ENCODE data around the gene SYCN. TPM values are rescaled to one million over a fixed set of nuclear protein-coding genes. Genes with fewer than 3 reads are reported as not detected.

Gene SYCN
- total and polyA plus RNA-seq, 2 of the 8 experiments (the other 6 are each of a cell fraction or from before 2014, with no cell fraction given): not detected

GRCh38 chr19:39205449-39205764, 1.3 kb upstream of the SYCN start:
- no peak for FAIRE-seq
- H2AFZ ChIP-seq (ENCODE audit: low read length): no peak overlapping the region
- 95% methylated on average over 3 of the region's 3 CpGs; no CpG with 5 or more reads in 1 of the 2 experiments for WGBS, 2 experiments (ENCODE audit: extremely low coverage in 1 of 2, insufficient coverage in 1 of 2, insufficient read length in 1 of 2, insufficient replicate concordance in 2 of 2, low coverage in 1 of 2, low lambda C conversion rate in 2 of 2, missing lambda C conversion rate in 1 of 2)
- no peak for TF ChIP-seq CHD1 (IDR thresholded peaks at IDR 0.05; ENCODE audit: low read depth, low read length)
- no peak for TF ChIP-seq SIX5 (IDR thresholded peaks at IDR 0.05; ENCODE audit: low read depth, low read length)
- no peak for TF ChIP-seq MAFK (IDR thresholded peaks at IDR 0.05; ENCODE audit: low read depth, low read length)
- no peak for TF ChIP-seq TBP (IDR thresholded peaks at IDR 0.05; ENCODE audit: low read depth, low read length)
- no peak for TF ChIP-seq EP300 (IDR thresholded peaks at IDR 0.05; ENCODE audit: borderline replicate concordance in 1 of 2, low read depth in 2 of 2, low read length in 2 of 2)
- no peak for TF ChIP-seq CTBP2 (IDR thresholded peaks at IDR 0.05; ENCODE audit: borderline replicate concordance, insufficient read depth, insufficient read length, low read length)
- TF ChIP-seq KDM1A (IDR thresholded peaks at IDR 0.05; ENCODE audit: borderline replicate concordance, low read length): no peak
- TF ChIP-seq RNF2 (IDR thresholded peaks at IDR 0.05; ENCODE audit: borderline replicate concordance, low read depth, low read length, missing control alignments, poor library complexity, severe bottlenecking): no peak
- no peak for TF ChIP-seq EGR1 (IDR thresholded peaks at IDR 0.05; ENCODE audit: borderline replicate concordance, low read depth, low read length)
- no peak for TF ChIP-seq GTF2F1 (IDR thresholded peaks at IDR 0.05; ENCODE audit: borderline replicate concordance, low read depth, low read length)
- TF ChIP-seq PHF8 (conservative IDR thresholded peaks at IDR 0.05; ENCODE audit: low read depth, low read length): no peak
- TF ChIP-seq SIRT6 (IDR thresholded peaks at IDR 0.05; ENCODE audit: low read length): no peak
- TF ChIP-seq HDAC2 (IDR thresholded peaks at IDR 0.05; ENCODE audit: borderline replicate concordance in 1 of 2, low read depth in 2 of 2, low read length in 2 of 2): no peak
- TF ChIP-seq JUND (IDR thresholded peaks at IDR 0.05; ENCODE audit: low read length): no peak

More at GRCh38 chr19:39205449-39205764, 1.3 kb upstream of the SYCN start:
- ChIA-PET CTCF (ENCODE audit: partially characterized antibody) (interaction anchor here (1.0 to 3.3 kb wide), 6 partner anchors 9 to 122 kb away, joined by 3 to 15 read pairs (median 4); partner anchors contain the start of gene NCCRP1), POLR2A (ENCODE audit: partially characterized antibody) (interaction anchor here (0.7 kb wide), 1 partner anchor 54 kb away, joined by 3 read pairs; no protein-coding TSS in a partner anchor)
- H3K4ac ChIP-seq (replicated peaks; ENCODE audit: insufficient read length, low read depth, low read length): no peak overlapping the region
- H3K18ac ChIP-seq (ENCODE audit: extremely low read depth, low read length): no peak overlapping the region
- no peaks in the 10 kb centered on the region for H3K79me2 ChIP-seq (ENCODE audit: control insufficient read depth in 1 of 2, insufficient read depth in 2 of 2, low read length in 2 of 2)
- no peak overlapping the region for H3K4me3 ChIP-seq (ENCODE audit: extremely low read depth in 1 of 4, insufficient read depth in 2 of 4, low read depth in 3 of 4, low read length in 4 of 4)
- H3K9ac ChIP-seq (replicated peaks in 1 of 4; ENCODE audit: extremely low read depth in 1 of 4, low read depth in 3 of 4, low read length in 3 of 4): no peak overlapping the region
- H2AK5ac ChIP-seq (ENCODE audit: low read depth, low read length): no peak overlapping the region
- no peak overlapping the region for H2BK15ac ChIP-seq (ENCODE audit: low read length)
- no peak overlapping the region for H2BK5ac ChIP-seq (ENCODE audit: low read depth, low read length)
- no peak overlapping the region for H4K91ac ChIP-seq (replicated peaks; ENCODE audit: insufficient read length, low read length)
- no peak overlapping the region for H3K56ac ChIP-seq (replicated peaks; ENCODE audit: insufficient read length, low read depth, low read length)
- H3K27me3 ChIP-seq (replicated peaks in 1 of 4; ENCODE audit: control insufficient read depth in 3 of 4, extremely low read depth in 1 of 4, insufficient read depth in 3 of 4, low read length in 3 of 4): peaks cover 4 to 23% (median 13%) of the 10 kb centered on the region in 4 experiments; a peak in 6 of 7 replicates
- no peak for DNase-seq (ENCODE audit: low read depth in 1 of 2, low spot score in 2 of 2)
- no peak overlapping the region for H3K23ac ChIP-seq (ENCODE audit: insufficient read length)
- H3K14ac ChIP-seq (ENCODE audit: insufficient read length): no peak overlapping the region
- no peak overlapping the region for H4K8ac ChIP-seq (ENCODE audit: extremely low read depth, insufficient read depth, low read length)
- H2BK20ac ChIP-seq (ENCODE audit: low read length): no peak overlapping the region
- H2BK120ac ChIP-seq (replicated peaks; ENCODE audit: low read depth, low read length): no peak overlapping the region
- H3K9me3 ChIP-seq (ENCODE audit: insufficient read depth in 2 of 2, low read depth in 1 of 2, low read length in 1 of 2): no peaks in the 10 kb centered on the region
- H3K4me2 ChIP-seq (ENCODE audit: insufficient read depth in 1 of 2, low read depth in 2 of 2, low read length in 2 of 2): no peak overlapping the region
- H3K27ac ChIP-seq (ENCODE audit: low read depth, low read length): no peak overlapping the region
- H2BK12ac ChIP-seq (ENCODE audit: low read depth, low read length): no peak overlapping the region
- no peaks in the 10 kb centered on the region for H4K20me1 ChIP-seq (replicated peaks in 1 of 2; ENCODE audit: control insufficient read depth in 1 of 2, insufficient read depth in 2 of 2, low read length in 2 of 2)
- no peaks in the 10 kb centered on the region for H3K79me1 ChIP-seq (ENCODE audit: low read depth, low read length)
- no peaks in the 10 kb centered on the region for H3K23me2 ChIP-seq (ENCODE audit: low read depth, low read length)
- H3K36me3 ChIP-seq (ENCODE audit: control insufficient read depth in 2 of 4, insufficient read depth in 4 of 4, low read length in 3 of 4): no peaks in the 10 kb centered on the region
- no peak overlapping the region for H4K5ac ChIP-seq (ENCODE audit: insufficient read length, low read depth, low read length)
- H3K4me1 ChIP-seq (replicated peaks in 1 of 4; ENCODE audit: control insufficient read depth in 3 of 4, insufficient read depth in 4 of 4, low read length in 3 of 4): peaks cover 0 to 2% (median under 1%) of the 10 kb centered on the region in 4 experiments; a peak in 3 of 7 replicates

Data from H1 (cell line).